Ishikawa (cell line): ENCODE results near the gene AFMID.

Experiments
- CEBPB ChIP-seq: IDR thresholded peaks from 2 replicates; pipeline ENCODE4 v1.6.1; 2012
- EP300 ChIP-seq: IDR thresholded peaks from 2 replicates; pipeline ENCODE4 v1.6.1; 2012; ENCODE audit warnings: borderline replicate concordance
- RAD21 ChIP-seq: IDR thresholded peaks from 2 replicates; pipeline ENCODE4 v1.6.1; 2012; ENCODE audit warnings: low read depth
- TAF1 ChIP-seq: IDR thresholded peaks from 2 replicates; pipeline ENCODE4 v1.6.1; 2012; ENCODE audit warnings: low read depth, mild to moderate bottlenecking
- TCF12 ChIP-seq: IDR thresholded peaks from 2 replicates; pipeline ENCODE4 v1.6.1; 2012; ENCODE audit warnings: low read depth
- TF ChIP-seq, protein P1 (sequence below): IDR thresholded peaks from 2 replicates; pipeline ENCODE4 v1.6.1; 2012
- TF ChIP-seq, protein P2 (sequence below): IDR thresholded peaks from 2 replicates; pipeline ENCODE4 v1.6.1; 2012

DNA sequence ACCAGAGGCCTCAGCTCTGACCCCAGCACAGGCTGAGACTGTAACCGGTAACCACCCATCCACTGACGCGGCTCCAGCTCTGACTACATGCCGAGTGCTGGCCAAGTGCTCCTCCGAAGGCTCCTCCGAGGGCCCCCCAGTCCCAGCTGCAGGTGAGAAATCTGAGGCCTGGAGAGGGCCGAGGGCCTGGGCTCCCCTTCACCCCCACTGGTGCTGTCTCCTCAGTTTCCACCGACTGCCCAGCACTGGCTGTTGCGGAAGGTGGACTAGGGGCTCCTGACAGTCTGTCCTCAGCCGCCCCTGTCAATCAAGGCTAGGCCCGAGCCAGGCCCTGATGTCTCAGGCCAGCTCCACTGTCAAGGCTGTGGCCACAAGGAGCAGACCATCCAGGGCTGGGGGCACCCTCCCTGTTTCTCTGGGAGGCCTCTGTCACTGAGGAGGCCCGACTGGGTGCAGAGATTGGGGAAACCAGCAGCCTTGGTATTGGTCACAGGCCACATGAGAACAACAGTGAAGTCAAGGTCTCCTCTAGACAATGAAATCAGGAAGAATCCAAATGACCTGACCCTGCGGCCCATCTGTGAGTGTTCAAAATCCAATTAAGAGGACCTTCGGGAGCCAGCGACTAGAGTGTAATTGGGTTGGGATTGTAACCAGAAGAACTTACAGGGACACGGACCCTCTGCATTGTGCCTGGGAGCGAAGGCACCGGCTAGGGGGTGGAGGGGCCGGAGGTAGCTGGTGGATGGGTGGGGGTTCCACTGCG lies 49.4 kb downstream of the AFMID start:
- TF ChIP-seq TCF12 (no peak), CEBPB (no peak), TAF1 (no peak), RAD21 (no peak), EP300 (no peak)
- TF ChIP-seq, protein P1, sequence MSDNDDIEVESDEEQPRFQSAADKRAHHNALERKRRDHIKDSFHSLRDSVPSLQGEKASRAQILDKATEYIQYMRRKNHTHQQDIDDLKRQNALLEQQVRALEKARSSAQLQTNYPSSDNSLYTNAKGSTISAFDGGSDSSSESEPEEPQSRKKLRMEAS: no peak
- TF ChIP-seq, protein P2, sequence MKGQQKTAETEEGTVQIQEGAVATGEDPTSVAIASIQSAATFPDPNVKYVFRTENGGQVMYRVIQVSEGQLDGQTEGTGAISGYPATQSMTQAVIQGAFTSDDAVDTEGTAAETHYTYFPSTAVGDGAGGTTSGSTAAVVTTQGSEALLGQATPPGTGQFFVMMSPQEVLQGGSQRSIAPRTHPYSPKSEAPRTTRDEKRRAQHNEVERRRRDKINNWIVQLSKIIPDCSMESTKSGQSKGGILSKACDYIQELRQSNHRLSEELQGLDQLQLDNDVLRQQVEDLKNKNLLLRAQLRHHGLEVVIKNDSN: no peak
